Raji (cell line): ENCODE data around the gene MAP3K12.

Source experiments
- POLR2A ChIP-seq: IDR thresholded peaks from 2 replicates; pipeline ENCODE4 v1.6.1; 2011; ENCODE audit warnings: low read depth, low read length, control low read depth; ENCODE audit not compliant: insufficient read depth

The MAP3K12 gene

DNA sequence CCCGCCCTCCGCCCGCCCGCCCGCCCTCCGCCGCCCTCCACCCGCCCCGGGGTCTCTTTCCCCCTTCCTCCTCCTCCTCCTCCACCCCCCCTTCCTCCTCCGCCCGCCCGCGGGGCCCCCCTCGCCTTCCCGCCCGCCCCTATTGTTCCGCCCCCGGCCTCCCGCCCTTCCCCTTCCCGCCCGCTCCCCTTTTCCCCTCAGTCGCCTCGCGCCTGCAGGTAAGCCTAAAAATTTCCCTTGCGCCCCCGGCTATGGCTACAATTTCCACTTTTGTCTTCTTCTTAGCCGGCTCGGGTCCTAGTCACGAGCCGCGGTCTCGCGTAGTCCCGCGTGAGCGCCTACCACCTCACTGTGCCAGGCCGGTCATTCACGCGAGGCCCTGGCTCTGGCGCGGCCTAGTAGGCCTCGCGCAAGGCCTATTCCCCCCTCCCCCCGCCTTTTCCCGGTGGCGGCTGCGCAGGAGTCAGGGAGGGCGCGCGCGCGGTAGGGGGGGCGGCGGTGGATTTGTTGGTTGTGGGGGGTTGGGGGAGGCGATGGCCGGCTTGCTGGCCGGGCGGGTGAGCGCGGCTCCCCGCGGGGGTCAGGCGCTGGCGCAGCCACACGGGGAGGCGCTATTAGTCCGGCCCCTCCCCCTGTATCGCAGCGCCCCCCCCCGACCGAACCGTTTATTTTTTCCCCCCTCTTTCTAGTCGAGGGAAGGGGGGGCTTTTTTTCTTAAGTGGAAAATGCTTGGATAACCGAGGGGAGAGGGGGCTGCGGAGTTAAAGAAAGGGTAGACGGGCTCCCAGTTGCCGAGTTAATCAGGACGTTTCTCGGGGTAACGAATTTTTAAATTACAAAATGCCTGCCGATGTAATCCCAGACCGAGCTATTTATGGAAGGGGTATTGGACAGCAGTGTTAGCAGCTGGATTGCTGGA, 46.8 kb downstream of the MAP3K12 start:
- no peak; the same call in 1 of the 2 replicates for TF ChIP-seq POLR2A

DNA sequence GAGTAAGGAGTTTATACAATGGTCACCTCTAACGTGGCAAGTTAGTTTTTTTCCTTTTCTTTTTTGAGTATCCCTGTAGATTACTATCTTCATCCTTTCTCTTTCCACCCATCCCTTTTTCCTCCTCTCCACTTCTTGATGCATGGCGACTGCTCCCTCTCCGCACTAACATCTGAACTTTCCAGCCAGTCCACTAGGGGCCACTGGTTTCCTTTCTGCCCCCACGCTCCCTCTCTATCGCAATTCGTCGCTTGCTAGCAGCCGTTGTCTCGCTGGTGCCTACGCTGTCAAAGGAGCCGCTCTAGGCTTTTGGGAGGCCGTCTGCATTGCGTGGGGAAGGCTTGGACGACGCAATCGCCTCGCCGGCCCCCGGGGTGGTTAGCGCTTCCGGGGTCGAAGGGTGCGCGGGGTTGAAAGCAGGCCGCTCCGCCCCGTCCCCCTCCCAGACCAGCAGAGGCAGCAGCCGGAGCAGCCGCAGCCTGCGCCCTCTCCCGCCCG, 47.5 kb downstream of the MAP3K12 start, which contains the start of gene PCBP2:
Gene PCBP2, plus strand, starts transcription at position 442 of the 498 bp plus-strand sequence. CDS start 2,699 bp downstream, outside the sequence.
- peak; percentile 76 for TF ChIP-seq POLR2A

DNA sequence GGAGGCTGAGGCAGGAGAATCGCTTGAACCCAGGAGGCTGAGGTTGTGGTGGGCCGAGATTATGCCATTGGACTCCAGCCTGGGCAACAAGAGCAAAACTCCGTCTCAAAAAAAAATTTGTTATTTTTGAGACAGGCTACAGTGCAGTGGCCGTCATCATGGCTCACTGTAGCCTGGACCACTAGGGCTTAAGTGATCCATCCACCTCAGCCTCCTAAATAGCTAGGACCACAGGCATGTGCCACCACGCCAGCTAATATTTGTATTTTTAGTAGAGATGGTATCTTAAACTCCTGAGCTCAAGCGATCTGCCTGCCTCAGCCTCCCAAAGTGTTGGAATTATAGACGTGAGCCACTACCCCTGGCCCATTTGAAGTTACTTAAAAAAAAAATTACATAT, 48.3 kb downstream of the MAP3K12 start:
- no peak for TF ChIP-seq POLR2A

DNA sequence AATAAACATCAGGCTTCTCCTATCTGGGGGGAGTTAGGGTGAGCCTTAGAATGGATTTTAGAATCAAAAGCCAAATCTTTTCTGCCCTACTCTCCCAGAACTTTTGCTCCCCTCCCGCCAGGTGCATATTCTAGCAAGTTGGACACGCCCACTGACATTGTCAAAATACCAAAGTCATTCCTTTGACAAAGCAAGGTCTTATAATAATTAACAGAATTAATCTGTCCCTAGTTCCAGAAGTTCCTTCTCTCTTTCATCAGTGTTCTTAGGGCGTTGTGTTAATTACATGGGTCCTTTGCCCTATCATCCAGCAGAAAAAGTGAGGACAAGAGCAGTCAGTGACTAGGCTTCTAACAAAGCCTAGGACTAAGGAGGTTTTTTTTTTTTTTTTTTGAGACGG, 55.3 kb downstream of the MAP3K12 start:
- no peak for TF ChIP-seq POLR2A

DNA sequence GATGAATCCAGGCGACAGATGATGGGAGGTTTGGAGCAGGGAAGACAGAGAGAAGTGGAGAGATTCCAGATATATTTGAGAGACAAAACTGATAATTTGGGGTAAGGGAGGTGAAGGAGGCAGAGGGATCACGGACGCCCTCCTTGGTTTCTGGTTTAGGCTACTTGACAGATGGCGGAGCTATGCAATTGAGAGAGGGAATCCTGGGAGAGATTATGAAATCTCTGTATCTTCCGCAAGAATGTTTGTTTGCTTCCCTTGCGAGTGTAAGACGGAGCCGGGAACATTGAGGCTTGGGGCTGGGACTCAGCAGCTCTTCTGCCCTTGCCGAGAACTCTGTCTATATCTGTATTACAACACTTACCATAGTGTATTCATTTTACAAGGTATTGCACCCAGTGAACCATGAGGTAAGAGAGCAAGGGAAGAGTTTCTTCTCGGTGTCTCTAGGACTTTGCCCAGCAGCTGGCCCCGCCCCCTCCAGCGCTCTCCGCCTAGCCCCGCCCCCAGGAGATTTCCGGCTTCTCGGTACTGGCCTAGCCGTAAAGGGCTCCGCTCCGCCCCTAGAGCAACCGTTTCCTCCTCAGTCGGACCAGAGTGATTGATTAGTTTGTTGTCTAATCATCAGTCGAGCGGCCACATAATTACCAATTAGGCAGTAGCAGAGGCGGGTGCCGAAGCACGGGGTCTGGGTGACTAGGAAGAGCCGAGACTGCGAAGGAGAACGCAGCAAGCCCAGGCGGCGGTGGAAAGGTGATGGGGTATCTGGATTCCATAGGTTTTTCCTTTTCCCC, 58.0 kb downstream of the MAP3K12 start, which contains the start of gene PRR13:
Gene PRR13, plus strand, starts transcription at position 695 of the 794 bp plus-strand sequence. CDS start 981 bp downstream, outside the sequence.
- TF ChIP-seq POLR2A: peak; percentile 97

DNA sequence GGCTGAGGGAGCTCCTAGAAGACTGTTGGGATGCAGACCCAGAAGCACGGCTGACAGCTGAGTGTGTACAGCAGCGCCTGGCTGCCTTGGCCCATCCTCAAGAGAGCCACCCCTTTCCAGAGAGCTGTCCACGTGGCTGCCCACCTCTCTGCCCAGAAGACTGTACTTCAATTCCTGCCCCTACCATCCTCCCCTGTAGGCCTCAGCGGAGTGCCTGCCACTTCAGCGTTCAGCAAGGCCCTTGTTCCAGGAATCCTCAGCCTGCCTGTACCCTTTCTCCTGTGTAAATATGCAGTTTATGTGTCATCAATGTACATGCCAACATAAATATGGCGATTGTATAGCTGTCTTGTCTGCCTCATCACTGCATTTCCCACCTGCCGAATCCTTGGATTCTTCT, 68.1 kb downstream of the MAP3K12 start:
- TF ChIP-seq POLR2A: no peak

DNA sequence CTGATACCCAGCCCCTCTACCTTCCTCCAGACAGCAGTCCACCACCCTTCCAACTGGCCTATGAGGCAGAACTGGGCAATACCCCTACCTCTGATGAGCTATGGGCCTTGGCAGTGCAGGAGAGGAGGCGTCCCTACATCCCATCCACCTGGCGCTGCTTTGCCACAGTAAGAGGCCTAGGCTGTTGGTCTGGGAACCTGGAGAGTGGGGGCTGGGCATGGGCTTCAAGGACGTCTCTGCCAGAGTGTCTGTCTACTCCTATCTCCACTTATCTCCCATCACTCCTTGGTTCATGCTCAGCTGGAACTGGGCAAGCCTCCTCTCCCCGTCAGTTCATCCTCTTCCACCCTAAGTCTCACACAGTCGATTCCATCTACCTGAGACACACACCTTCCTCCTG, 69.1 kb downstream of the MAP3K12 start:
- TF ChIP-seq POLR2A: no peak
